Measurements from ENCODE around the gene PDIA2. TPM values are rescaled to one million over a fixed set of nuclear protein-coding genes. Genes with fewer than 3 reads are reported as not detected.
"Not testable (repeated sequence)": the region's sequence is repeated elsewhere in the genome, so short reads cannot be mapped to it uniquely, and the experiment has no call there.

The PDIA2 gene
- total RNA-seq, 1 experiment from 2014 or later: not detected

GRCh38 chr16:333406-334094 lies 50.6 kb downstream of the PDIA2 start:
- intact Hi-C loops (cut with micrococcal nuclease): no loop called here

GRCh38 chr16:334164-334832 lies 51.3 kb downstream of the PDIA2 start:
- H4K20me1 ChIP-seq (ENCODE audit: low read length); intact Hi-C loops (cut with micrococcal nuclease); POLR2A ChIA-PET (ENCODE audit: unreplicated experiment); H3K9me2 ChIP-seq (replicated peaks; ENCODE audit: low read length); H3F3A ChIP-seq (ENCODE audit: low read length, unreplicated experiment); H3K27ac ChIP-seq (ENCODE audit: low read length); ATAC-seq; CTCF ChIA-PET; H3K4me1 ChIP-seq (ENCODE audit: insufficient read depth, low read length); H3K9ac ChIP-seq (ENCODE audit: low read length); BruUV-seq (replicated peaks); H3K4me2 ChIP-seq (ENCODE audit: low read length); H3K9me3 ChIP-seq (ENCODE audit: low read length); DNase-seq; H3K27me3 ChIP-seq (ENCODE audit: low read length); H3K36me3 ChIP-seq (ENCODE audit: low read depth, low read length); H2AFZ ChIP-seq (ENCODE audit: low read length); H3K4me3 ChIP-seq (ENCODE audit: low read length): not testable (repeated sequence)
- peaks cover 84% of the 10 kb centered on the region for H3K79me2 ChIP-seq (ENCODE audit: low read length)

More at GRCh38 chr16:333406-334094, 50.6 kb downstream of the PDIA2 start:
- no peak overlapping the region for H2AFZ ChIP-seq (ENCODE audit: low read length)
- H3K4me3 ChIP-seq (ENCODE audit: low read length): no peak overlapping the region
- H3K9ac ChIP-seq (ENCODE audit: low read length): no peak overlapping the region
- H3K79me2 ChIP-seq (ENCODE audit: low read length): peaks cover 89% of the 10 kb centered on the region
- BruUV-seq (replicated peaks): no TSS peak
- peaks cover 5% of the 10 kb centered on the region; the same call in 1 of the 2 replicates for H4K20me1 ChIP-seq (ENCODE audit: low read length)
- H3K27ac ChIP-seq (ENCODE audit: low read length): no peak overlapping the region
- H3K27me3 ChIP-seq (ENCODE audit: low read length): no peaks in the 10 kb centered on the region
- no peak for TF ChIP-seq CTCF (conservative IDR thresholded peaks at IDR 0.05; ENCODE audit: low read depth, low read length)
- TF ChIP-seq EZH2 (IDR thresholded peaks at IDR 0.05; ENCODE audit: low read length, unreplicated experiment): no peak
- TF ChIP-seq EZH2phosphoT487 (IDR thresholded peaks at IDR 0.05; ENCODE audit: borderline replicate concordance, low read length): no peak
- 0 out of 2 replicates have a peak, but pooled peaks cover 2% of the 10 kb centered on the region for H3K4me1 ChIP-seq (ENCODE audit: insufficient read depth, low read length)
- no peak overlapping the region for H3K4me2 ChIP-seq (ENCODE audit: low read length)
- H3K9me2 ChIP-seq (replicated peaks; ENCODE audit: low read length): no peaks in the 10 kb centered on the region
- no peaks in the 10 kb centered on the region for H3K9me3 ChIP-seq (ENCODE audit: low read length)
- DNase-seq: no peak
- no peak for ATAC-seq
- no peaks in the 10 kb centered on the region for H3F3A ChIP-seq (ENCODE audit: low read length, unreplicated experiment)
- H3K36me3 ChIP-seq (ENCODE audit: low read depth, low read length): no peaks in the 10 kb centered on the region
- CTCF ChIA-PET: no interaction called here
- POLR2A ChIA-PET (ENCODE audit: unreplicated experiment): no interaction called here

- DNase-seq; H3F3A ChIP-seq (ENCODE audit: low read length, unreplicated experiment); POLR2A ChIA-PET (ENCODE audit: unreplicated experiment); H3K9me2 ChIP-seq (replicated peaks; ENCODE audit: low read length); H3K9ac ChIP-seq (ENCODE audit: low read length); BruUV-seq (replicated peaks); H4K20me1 ChIP-seq (ENCODE audit: low read length); H3K9me3 ChIP-seq (ENCODE audit: low read length); H3K27me3 ChIP-seq (ENCODE audit: low read length); H3K4me3 ChIP-seq (ENCODE audit: low read length); H3K36me3 ChIP-seq (ENCODE audit: low read depth, low read length); H3K4me1 ChIP-seq (ENCODE audit: insufficient read depth, low read length); H3K4me2 ChIP-seq (ENCODE audit: low read length); CTCF ChIA-PET; H3K27ac ChIP-seq (ENCODE audit: low read length); ATAC-seq; intact Hi-C loops (cut with micrococcal nuclease); H2AFZ ChIP-seq (ENCODE audit: low read length): not testable (repeated sequence)
- H3K79me2 ChIP-seq (ENCODE audit: low read length): peaks cover 89% of the 10 kb centered on the region
Observed at GRCh38 chr16:334861-335632, 52.1 kb downstream of the PDIA2 start.

Measured in PC-3 (cell line).